ENCODE results near the gene DLG4.
A peak's percentile ranks its signal among the peaks of the same experiment; 100 is the strongest.

DLG4 gene

GRCh38 chr17:7217113-7217987 is 2.3 kb downstream of the DLG4 start:
- DNase-seq (ENCODE audit: low read depth) = peak; percentile 85
- H3K4me3 ChIP-seq (ENCODE audit: low read depth, low read length) = peak overlapping the region; percentile 64
- TF ChIP-seq CTCF (conservative IDR thresholded peaks at IDR 0.05; ENCODE audit: low read depth, low read length) = no peak

- TF ChIP-seq CTCF (conservative IDR thresholded peaks at IDR 0.05; ENCODE audit: low read depth, low read length) = no peak
- peak overlapping the region; percentile 64 for H3K4me3 ChIP-seq (ENCODE audit: low read depth, low read length)
- no peak for DNase-seq (ENCODE audit: low read depth)
Observed at GRCh38 chr17:7216242-7217112, 3.2 kb downstream of the DLG4 start.

GRCh38 chr17:7215652-7216180 is 3.9 kb downstream of the DLG4 start:
- peak overlapping the region; percentile 64 for H3K4me3 ChIP-seq (ENCODE audit: low read depth, low read length)
- TF ChIP-seq CTCF (conservative IDR thresholded peaks at IDR 0.05; ENCODE audit: low read depth, low read length) = no peak
- no peak for DNase-seq (ENCODE audit: low read depth)

- peak overlapping the region; percentile 59 for H3K4me3 ChIP-seq (ENCODE audit: low read depth, low read length)
- TF ChIP-seq CTCF (conservative IDR thresholded peaks at IDR 0.05; ENCODE audit: low read depth, low read length) = no peak
- DNase-seq (ENCODE audit: low read depth) = no peak
Observed at GRCh38 chr17:7215136-7215638, 4.4 kb downstream of the DLG4 start.

GRCh38 chr17:7214300-7215135 is 5.1 kb downstream of the DLG4 start:
- peak; percentile 68 for TF ChIP-seq CTCF (conservative IDR thresholded peaks at IDR 0.05; ENCODE audit: low read depth, low read length)
- DNase-seq (ENCODE audit: low read depth) = peak; percentile 99
- peak overlapping the region; percentile 59 for H3K4me3 ChIP-seq (ENCODE audit: low read depth, low read length)

- peak overlapping the region; percentile 59 for H3K4me3 ChIP-seq (ENCODE audit: low read depth, low read length)
- TF ChIP-seq CTCF (conservative IDR thresholded peaks at IDR 0.05; ENCODE audit: low read depth, low read length) = peak; percentile 74
- peak; percentile 89 for DNase-seq (ENCODE audit: low read depth)
Observed at GRCh38 chr17:7213895-7214299, 5.7 kb downstream of the DLG4 start.

Measured in choroid plexus epithelial cell (primary cell).